PFSK-1 (cell line): ENCODE measurements around the gene TBC1D7.

Experiments used
- POLR2AphosphoS5 ChIP-seq: IDR thresholded peaks from 2 replicates; pipeline ENCODE4 v1.6.1; 2012; ENCODE audit warnings: low read depth, mild to moderate bottlenecking, control low read depth, low read length, moderate library complexity
- TAF1 ChIP-seq: IDR thresholded peaks from 2 replicates; pipeline ENCODE4 v1.6.1; 2012; ENCODE audit warnings: low read length, control low read depth, borderline replicate concordance; ENCODE audit not compliant: insufficient read depth

GRCh38 chr6:13371421-13372072 lies 43.2 kb upstream of the TBC1D7 start:
- no peak for TF ChIP-seq TAF1
- TF ChIP-seq POLR2AphosphoS5 = no peak
